ENCODE measurements around the gene ARHGAP15.

GRCh38 chr2:143434445-143434844 is 305.2 kb downstream of the ARHGAP15 start:
- TF ChIP-seq CTCF (conservative IDR thresholded peaks at IDR 0.05 in 1 of 2, IDR thresholded peaks at IDR 0.05 in 1 of 2; ENCODE audit: low read depth in 1 of 2, low read length in 2 of 2) (no peak), EZH2 (IDR thresholded peaks at IDR 0.05; ENCODE audit: low read length, missing control alignments) (no peak)

All from fibroblast of lung (primary cell).